KMS-11 (cell line): ENCODE data around the gene CHMP6.

Experiments used
- H2AFZ ChIP-seq: fragments of 200-600 bp; sonication (generic); 2 replicates; pipeline ENCODE4 v1.6.1; 2016; ENCODE audit warnings: antibody characterized with exemption, mixed run types, low read depth
- H3K27ac ChIP-seq: fragments of 200-600 bp; sonication (generic); 2 replicates; pipeline ENCODE4 v1.6.1; 2016; ENCODE audit warnings: mild to moderate bottlenecking, mixed run types
- H3K27me3 ChIP-seq: fragments of 200-600 bp; sonication (generic); 2 replicates; pipeline ENCODE4 v1.6.1; 2017; ENCODE audit warnings: mild to moderate bottlenecking, low read depth, mixed run types, moderate library complexity; ENCODE audit not compliant: insufficient read depth
- H3K36me3 ChIP-seq: fragments of 200-600 bp; sonication (generic); 2 replicates; pipeline ENCODE4 v1.6.1; 2017; ENCODE audit warnings: mild to moderate bottlenecking, mixed run types; ENCODE audit not compliant: insufficient read depth
- H3K4me1 ChIP-seq: fragments of 200-600 bp; sonication (generic); 2 replicates; pipeline ENCODE4 v1.6.1; 2016; ENCODE audit warnings: mild to moderate bottlenecking, low read depth, mixed run types; ENCODE audit not compliant: poor library complexity, severe bottlenecking
- H3K4me2 ChIP-seq: fragments of 200-600 bp; sonication (generic); 2 replicates; pipeline ENCODE4 v1.7.0; 2016; ENCODE audit warnings: mild to moderate bottlenecking, mixed run types
- H3K4me3 ChIP-seq: fragments of 200-600 bp; sonication (generic); IDR thresholded peaks from 2 replicates; pipeline ENCODE4 v1.6.1; 2017; ENCODE audit warnings: low read depth, low read length, mixed read lengths; ENCODE audit not compliant: insufficient read depth
- H3K79me2 ChIP-seq: fragments of 200-600 bp; sonication (generic); 2 replicates; pipeline ENCODE4 v1.6.1; 2016; ENCODE audit warnings: low read depth, mixed run types; ENCODE audit not compliant: insufficient read depth
- H3K9ac ChIP-seq: fragments of 200-600 bp; sonication (generic); 2 replicates; pipeline ENCODE4 v1.6.1; 2016; ENCODE audit warnings: mild to moderate bottlenecking, mixed run types
- H4K20me1 ChIP-seq: fragments of 200-600 bp; sonication (generic); 2 replicates; pipeline ENCODE4 v1.6.1; 2016; ENCODE audit warnings: mild to moderate bottlenecking, mixed run types; ENCODE audit not compliant: insufficient read depth
- TF ChIP-seq, protein P1 (sequence below): fragments of 200-600 bp; sonication (generic); conservative IDR thresholded peaks from 2 replicates; pipeline ENCODE4 v1.6.1; 2017; ENCODE audit warnings: low read depth, mild to moderate bottlenecking, antibody characterized with exemption, low read length, moderate library complexity, mixed read lengths

CHMP6 gene

DNA sequence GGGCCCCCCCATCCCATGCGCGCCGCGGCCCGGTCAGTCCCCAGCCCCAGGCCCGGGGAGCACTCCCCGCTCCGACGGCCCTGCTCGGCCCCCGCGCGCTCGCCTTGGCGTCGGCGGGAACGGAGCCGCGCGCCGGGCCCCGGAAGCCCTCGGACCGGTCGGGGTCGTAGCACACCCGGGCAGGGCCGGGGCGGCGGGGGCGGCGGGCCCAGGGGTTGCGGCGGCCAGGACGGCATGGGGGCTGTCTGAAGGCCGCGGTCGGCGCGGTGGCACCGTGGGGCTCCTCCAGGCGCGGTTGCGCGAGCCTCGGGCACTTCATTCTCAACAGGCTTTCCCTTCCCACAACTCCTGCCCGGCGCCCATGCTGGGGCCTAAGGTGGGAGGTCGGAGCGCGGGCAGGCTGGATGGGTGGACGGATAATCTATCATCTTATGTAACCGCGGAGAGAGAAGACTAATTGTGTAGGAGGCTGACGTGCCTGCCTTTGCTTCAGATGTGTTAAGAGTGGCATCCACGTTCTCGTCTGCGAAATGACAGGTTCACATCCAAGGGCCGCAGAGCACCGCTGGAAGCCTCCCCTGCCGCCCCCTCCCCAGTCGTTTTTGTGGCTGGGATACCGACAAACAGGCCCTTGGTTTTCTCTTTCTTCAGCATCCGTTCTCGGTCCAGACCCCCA, 44.0 kb downstream of the CHMP6 start:
- H3K27me3 ChIP-seq, result peaks cover 87% of the 10 kb centered on the region
- no peak overlapping the region for H3K4me3 ChIP-seq
- H2AFZ ChIP-seq, result no peak overlapping the region
- TF ChIP-seq, protein P1, sequence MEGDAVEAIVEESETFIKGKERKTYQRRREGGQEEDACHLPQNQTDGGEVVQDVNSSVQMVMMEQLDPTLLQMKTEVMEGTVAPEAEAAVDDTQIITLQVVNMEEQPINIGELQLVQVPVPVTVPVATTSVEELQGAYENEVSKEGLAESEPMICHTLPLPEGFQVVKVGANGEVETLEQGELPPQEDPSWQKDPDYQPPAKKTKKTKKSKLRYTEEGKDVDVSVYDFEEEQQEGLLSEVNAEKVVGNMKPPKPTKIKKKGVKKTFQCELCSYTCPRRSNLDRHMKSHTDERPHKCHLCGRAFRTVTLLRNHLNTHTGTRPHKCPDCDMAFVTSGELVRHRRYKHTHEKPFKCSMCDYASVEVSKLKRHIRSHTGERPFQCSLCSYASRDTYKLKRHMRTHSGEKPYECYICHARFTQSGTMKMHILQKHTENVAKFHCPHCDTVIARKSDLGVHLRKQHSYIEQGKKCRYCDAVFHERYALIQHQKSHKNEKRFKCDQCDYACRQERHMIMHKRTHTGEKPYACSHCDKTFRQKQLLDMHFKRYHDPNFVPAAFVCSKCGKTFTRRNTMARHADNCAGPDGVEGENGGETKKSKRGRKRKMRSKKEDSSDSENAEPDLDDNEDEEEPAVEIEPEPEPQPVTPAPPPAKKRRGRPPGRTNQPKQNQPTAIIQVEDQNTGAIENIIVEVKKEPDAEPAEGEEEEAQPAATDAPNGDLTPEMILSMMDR, result no peak
- H3K9ac ChIP-seq, result no peak overlapping the region
- H3K4me1 ChIP-seq, result no peaks in the 10 kb centered on the region
- H3K79me2 ChIP-seq, result no peaks in the 10 kb centered on the region
- H3K27ac ChIP-seq, result no peak overlapping the region
- no peaks in the 10 kb centered on the region for H4K20me1 ChIP-seq
- H3K36me3 ChIP-seq, result no peaks in the 10 kb centered on the region
- no peak overlapping the region for H3K4me2 ChIP-seq

DNA sequence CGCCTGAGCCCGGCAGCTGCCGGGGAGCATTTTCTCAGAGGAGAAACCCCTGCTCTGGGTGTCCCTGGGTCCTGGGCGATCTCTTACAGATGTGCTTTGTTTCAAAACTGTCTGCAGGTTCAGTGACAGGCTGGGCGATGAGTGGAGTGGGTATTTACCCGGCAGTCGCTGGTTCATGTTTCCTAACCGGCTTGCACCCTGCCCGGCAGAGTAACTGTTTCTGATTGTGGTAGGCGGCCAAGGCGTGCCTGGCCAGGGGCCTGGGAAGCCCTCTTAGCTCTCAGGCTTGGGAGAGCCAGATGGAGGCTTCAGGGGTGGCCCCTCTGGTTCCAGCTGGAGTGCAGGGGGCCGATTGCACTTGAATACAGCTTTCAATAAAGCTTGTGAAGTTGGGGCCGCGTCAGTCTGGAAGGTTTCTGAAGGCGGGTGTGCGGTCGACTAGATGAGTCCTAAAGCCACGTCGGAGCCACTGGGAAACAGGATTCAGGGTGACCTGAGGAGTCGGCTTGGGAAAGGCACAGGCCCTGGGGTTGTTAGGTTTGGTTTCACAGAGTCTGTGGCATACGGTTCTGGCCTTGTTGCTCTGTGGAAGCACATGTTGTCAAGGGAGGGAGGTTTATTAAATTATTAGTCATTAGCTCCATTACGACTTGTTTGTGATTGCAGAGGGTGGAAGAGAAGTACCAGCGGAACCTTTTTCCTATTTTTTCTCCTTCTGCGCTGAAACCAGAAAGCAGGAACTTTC, 44.7 kb downstream of the CHMP6 start:
- H3K27ac ChIP-seq, result no peak overlapping the region
- no peaks in the 10 kb centered on the region for H3K36me3 ChIP-seq
- H4K20me1 ChIP-seq, result no peaks in the 10 kb centered on the region
- no peaks in the 10 kb centered on the region for H3K4me1 ChIP-seq
- H3K79me2 ChIP-seq, result no peaks in the 10 kb centered on the region
- H3K4me2 ChIP-seq, result no peak overlapping the region
- no peak overlapping the region for H2AFZ ChIP-seq
- H3K4me3 ChIP-seq, result no peak overlapping the region
- no peak overlapping the region for H3K9ac ChIP-seq
- H3K27me3 ChIP-seq, result peaks cover 87% of the 10 kb centered on the region
- TF ChIP-seq, protein P1, result no peak

DNA sequence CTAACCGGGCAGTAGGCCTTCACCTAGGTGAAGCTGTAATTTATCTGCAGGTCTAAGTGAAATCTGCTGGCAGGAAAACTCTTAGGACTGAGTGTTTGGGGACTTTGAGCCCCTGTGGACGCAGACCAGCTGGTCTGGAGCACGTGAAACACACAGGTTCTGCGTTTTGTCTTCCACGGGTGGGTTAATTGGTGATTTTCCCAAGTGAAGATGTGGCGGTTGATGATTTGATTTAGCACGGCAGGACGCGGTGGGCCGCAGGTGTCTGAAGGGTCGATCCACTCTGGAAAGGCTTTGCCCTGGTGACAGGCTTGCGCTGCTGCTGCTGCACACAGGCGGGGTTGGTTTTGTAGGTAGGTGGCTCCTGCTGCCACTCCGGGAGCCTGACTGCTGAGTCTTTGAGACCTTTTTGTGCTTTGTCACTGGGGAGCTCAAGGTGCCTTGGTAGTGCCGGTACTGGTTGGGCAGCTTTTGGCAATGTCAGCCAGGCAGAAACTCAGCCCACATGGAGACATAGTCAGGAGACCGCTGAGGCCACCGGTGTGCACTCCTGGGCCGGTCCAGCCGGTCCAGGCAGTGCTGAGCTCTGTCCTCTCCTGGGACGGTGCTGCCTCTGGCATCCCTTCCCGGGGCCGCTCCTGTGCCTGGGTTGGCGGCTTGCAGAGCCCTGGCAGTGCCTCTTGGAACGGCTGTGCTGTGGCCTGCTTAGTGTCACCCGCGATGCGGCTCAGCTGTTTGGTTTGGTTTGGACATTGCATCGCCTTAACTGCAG, 45.6 kb downstream of the CHMP6 start:
- no peak overlapping the region for H3K4me3 ChIP-seq
- H3K9ac ChIP-seq, result no peak overlapping the region
- no peaks in the 10 kb centered on the region for H4K20me1 ChIP-seq
- H3K4me1 ChIP-seq, result no peaks in the 10 kb centered on the region
- H3K79me2 ChIP-seq, result no peaks in the 10 kb centered on the region
- H3K27ac ChIP-seq, result no peak overlapping the region
- H3K27me3 ChIP-seq, result peaks cover 87% of the 10 kb centered on the region
- no peak overlapping the region for H2AFZ ChIP-seq
- H3K36me3 ChIP-seq, result no peaks in the 10 kb centered on the region
- H3K4me2 ChIP-seq, result no peak overlapping the region
- TF ChIP-seq, protein P1, result no peak

DNA sequence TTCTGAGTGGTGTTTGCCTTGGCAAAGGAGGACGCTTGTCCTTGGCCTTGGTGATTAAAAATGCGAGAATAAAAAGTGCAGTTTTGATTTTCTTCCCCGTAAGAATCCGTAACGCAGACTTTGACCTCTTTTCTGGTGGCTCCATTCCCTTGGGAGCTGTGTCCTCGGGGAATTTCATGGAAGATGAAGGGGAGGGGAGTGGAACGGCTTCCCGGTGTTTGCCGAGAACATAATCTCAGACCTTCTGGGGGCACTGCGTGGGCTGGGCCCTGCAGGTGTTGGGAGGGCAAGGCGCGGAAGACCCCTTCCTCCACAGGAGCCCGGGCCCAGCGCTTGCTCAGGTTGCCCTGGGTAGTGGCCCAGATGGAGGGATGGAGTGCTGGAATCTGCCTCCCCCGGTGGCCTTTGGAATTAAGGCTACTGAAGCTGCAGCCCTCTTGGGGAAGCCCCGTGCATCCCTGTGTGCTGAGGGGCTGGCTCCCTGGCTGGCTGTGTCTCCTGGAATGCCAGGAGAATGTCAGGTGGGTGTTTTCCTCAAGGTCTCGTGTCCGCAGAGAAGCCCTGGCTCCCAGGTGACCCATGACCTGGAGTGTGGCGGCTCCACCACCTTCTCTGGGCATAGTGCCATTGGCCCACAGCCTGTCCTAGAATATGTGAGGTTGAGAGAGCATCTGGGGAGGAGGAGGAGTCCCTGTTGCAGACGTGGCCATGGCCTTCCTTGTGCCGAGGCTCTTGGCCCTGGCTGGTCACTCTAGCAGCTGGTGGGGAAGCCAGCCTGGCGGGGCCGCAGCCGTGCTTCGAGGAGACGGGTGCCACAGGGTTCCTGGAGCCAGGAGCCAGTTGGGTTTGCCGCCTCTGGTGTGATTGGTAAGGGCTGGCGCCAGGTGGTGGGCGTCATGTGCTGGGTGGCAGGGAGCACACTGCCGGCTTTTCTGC, 46.4 kb downstream of the CHMP6 start:
- Histone ChIP-seq H3K9ac (no peak overlapping the region), H3K36me3 (no peaks in the 10 kb centered on the region), H4K20me1 (no peaks in the 10 kb centered on the region), H3K4me2 (no peak overlapping the region), H2AFZ (no peak overlapping the region), H3K4me3 (no peak overlapping the region), H3K79me2 (no peaks in the 10 kb centered on the region), H3K27me3 (peaks cover 86% of the 10 kb centered on the region), H3K27ac (no peak overlapping the region), H3K4me1 (no peaks in the 10 kb centered on the region)
- TF ChIP-seq, protein P1, result no peak
